Measurements from ENCODE around the gene MS4A7.

The MS4A7 gene

DNA sequence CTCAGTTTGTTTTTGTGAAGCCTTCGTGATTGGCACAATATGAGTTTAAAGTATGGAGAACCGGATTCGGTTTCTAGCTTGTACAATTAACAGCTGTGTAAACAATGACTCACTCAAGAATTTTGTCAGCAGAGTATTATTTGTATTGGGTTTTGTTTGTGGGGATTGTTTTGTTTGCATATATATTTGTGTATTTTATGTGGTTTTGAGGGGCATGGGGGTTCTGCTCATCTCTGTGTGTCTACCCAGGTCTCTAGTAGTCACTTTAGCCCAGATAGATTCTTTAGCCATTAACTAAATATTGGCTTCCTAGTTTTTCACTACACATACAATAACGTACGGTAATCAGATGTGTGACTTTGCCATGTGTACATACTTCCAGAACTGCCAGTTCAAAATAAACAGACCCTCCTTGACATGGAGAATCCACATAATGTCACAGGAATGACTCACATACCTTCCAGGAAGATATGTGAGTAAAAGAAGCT is 7.5 kb upstream of the MS4A7 start:
- DNase-seq (ENCODE audit: low read depth in 3 of 3, low spot score in 1 of 3) = no peak

DNA sequence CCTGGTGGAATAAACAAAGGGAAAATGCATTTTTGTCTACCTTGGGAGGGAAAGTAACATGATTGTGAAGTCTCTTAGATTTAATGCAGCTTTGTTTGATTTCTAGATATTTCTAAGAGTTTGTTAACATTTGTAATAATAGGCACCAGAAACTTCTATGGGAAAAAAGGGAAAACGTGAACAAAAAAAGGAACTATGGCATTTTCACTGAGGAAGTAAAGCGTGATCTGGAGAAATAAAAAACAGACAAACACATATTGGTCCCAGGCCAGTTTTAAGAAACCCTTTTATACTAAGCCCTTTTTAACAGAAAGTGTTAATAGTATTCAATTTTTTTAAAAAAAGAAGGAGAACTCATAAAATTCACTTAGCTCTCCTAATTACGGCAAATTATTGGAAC is 6.9 kb upstream of the MS4A7 start:
- no peak for DNase-seq (ENCODE audit: low read depth in 3 of 3, low spot score in 1 of 3)

- DNase-seq (ENCODE audit: low read depth in 3 of 3, low spot score in 1 of 3) = no peak
Observed at GRCh38 chr11:60371854-60372253, 6.5 kb upstream of the MS4A7 start.

DNA sequence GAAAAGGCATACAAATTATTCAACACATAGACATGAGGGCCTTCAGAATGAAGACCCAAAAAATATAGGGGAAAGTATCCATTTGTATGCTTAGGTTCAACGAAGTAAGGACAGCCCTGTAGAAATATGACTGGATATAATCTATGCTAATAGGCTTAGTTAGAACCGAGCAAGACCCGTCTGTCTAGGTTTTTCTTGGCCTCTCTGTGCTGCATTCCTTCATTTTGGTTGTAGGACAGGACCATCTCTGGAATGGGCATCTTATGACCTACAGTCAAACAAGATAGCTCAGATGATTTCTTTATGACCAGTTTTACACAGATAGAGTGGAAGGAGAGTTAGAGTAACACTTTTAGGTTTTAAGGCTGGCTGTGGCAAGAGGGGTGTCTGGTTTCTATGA is 5.6 kb upstream of the MS4A7 start:
- DNase-seq (ENCODE audit: low read depth in 3 of 3, low spot score in 1 of 3) = no peak

- no peak for DNase-seq (ENCODE audit: low read depth in 3 of 3, low spot score in 1 of 3)
Observed at GRCh38 chr11:60375316-60375715, 3.0 kb upstream of the MS4A7 start.

- no peak for DNase-seq (ENCODE audit: low read depth in 3 of 3, low spot score in 1 of 3)
Observed at GRCh38 chr11:60376601-60377000, 1.7 kb upstream of the MS4A7 start.

- DNase-seq (ENCODE audit: low read depth in 3 of 3, low spot score in 1 of 3) = no peak
Observed at GRCh38 chr11:60377401-60378136, 763 bp upstream of the MS4A7 start.

DNA sequence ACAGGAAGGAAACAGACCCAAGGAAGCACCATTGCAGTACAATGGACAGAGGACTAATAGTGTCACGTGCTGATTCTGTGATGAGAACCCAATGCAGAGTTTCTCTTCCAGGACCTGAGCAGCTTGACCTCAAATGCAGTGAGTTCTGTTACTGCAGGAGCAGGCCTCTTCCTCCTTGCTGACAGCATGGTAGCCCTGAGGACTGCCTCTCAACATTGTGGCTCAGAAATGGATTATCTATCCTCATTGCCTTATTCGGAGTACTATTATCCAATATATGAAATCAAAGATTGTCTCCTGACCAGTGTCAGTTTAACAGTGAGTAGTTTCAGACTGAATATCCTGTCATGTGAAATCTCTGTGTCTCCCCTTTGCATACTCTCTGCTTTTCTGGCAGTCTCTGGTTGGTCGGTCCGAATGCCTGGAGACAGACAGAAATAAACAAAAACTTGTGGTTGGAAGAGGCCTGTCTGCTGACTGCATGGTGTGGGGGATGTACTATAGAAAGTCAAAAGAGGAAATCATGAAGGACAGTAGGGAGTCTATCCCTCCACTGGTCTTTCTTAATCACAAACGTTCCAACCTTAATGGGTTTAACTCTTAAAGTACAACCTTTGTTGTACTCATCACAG is 11.1 kb downstream of the MS4A7 start:
- DNase-seq (ENCODE audit: low read depth in 3 of 3, low spot score in 1 of 3) = no peak

DNA sequence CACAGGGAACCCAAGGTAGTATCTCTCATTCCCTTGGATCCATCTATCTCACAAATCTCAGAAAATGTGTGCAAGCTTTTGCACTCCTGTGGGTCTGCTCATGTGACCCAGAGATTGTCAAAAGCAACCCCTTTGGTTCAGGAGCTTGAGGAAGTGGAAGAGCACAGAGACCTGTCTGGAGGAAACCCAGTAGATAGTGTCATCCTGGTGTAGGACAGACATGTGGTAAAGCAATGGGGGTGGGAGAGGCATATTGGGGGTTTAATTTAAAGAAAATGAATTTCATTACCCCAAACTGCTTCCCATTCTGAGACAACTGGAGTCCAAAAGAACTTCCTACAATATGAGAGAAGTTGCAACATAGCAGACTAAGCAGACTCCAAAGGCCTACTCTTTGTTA is 12.1 kb downstream of the MS4A7 start:
- DNase-seq (ENCODE audit: low read depth in 3 of 3, low spot score in 1 of 3) = no peak

- DNase-seq (ENCODE audit: low read depth in 3 of 3, low spot score in 1 of 3) = no peak
Observed at GRCh38 chr11:60392361-60392760, 14.0 kb downstream of the MS4A7 start.

- DNase-seq (ENCODE audit: low read depth in 3 of 3, low spot score in 1 of 3) = no peak
Observed at GRCh38 chr11:60393016-60393415, 14.7 kb downstream of the MS4A7 start.

- DNase-seq (ENCODE audit: low read depth in 3 of 3, low spot score in 1 of 3) = no peak
Observed at GRCh38 chr11:60394666-60395380, 16.5 kb downstream of the MS4A7 start.

DNA sequence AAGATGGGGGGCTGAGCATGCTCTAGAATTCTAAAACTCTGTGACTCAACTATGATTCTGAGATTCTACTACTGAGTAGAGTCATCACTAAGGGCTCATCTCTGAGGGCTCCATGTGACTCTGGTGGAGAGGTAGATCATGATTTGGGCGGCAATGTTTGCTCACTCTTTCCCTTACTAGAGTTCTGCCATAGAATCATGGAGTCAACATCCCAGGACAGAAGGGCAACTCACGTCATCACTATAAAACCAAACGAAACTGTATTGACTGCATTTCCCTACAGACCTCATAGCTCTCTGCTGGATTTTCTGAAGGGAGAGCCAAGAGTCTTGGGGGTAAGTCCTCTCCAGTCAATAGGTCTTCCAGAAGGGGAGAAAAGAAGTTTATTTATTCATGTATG is 18.1 kb downstream of the MS4A7 start, which contains the start of gene MS4A14:
TSS of gene MS4A14 (plus strand) at position 78 of the 400 bp plus-strand sequence. CDS start at position 198, 120 bp downstream.
- DNase-seq (ENCODE audit: low read depth in 3 of 3, low spot score in 1 of 3) = no peak

DNA sequence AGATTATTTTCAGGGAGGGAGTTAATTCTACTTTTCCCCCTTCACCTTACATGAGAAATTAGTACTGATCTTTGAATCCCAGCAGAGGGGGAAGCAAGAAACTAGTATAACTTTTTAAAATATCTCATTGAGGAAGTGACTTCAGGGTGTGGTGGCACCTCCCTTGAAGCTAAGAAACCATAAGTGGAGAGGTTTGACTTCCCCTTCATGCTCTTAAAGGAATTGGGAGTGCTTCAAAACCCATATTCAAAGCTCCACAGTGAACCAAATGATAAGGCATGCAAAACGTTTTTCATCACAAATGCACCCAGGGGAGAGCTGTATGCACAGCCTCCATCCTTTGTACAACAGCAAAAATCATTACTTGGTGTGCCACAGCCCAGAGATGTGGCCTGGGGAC is 18.5 kb downstream of the MS4A7 start:
- DNase-seq (ENCODE audit: low read depth in 3 of 3, low spot score in 1 of 3) = no peak

DNA sequence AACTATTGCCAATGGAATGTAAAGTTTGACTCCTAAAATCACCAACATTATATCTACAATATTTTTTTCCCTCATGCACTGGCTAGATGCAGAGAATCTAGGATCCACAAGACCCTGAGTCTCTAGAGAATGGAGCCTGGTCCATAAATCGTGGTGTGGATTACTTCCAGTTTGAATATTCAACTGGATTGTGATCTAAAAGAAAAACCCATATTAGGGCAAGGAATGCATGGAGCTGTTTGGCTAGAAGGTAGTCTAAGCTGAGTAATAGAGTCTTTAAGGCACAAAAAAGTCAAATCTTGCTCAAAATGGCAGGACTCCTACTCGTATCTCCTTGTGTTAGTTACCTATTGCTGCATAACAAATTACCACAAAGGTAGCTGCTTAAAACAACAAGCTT is 41.7 kb downstream of the MS4A7 start:
- no peak for DNase-seq (ENCODE audit: low read depth in 3 of 3, low spot score in 1 of 3)

DNA sequence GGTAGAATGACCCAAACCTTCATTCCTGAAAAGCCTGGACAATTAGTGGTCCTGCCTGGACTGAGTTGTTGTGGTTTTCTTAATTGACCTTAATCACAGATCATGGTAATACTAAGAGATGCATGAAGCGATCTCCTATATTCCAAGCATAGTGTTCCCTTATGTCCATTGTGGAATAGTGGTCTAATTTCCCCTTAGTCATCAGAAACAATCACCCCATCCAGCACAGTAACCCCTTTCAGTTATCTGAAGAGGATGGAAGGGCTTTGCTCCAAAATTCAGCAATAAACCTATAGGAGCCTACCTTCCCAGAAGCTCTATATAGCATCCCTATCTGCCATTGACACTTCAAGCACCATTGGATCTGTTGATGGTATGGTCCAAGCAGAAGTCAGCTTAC is 44.3 kb downstream of the MS4A7 start:
- DNase-seq (ENCODE audit: low read depth in 3 of 3, low spot score in 1 of 3) = no peak

DNA sequence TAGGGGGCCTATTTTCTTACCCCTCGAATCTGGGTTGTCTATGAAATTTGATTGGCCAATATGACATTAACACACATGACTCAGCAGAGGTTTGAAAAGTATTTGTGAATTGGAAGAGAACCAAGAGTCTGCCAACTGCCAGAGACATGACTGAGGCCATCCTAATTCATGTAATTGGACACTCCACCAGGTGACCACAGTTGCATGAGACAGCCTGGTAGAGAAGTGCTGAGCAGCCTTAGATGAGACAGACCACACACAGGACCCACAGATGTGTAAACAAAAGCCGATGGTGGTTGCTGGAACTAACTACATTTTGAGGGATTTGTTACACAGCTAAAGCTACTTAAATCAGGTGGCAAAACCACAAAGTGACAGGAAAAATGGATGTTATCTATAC is 50.2 kb downstream of the MS4A7 start:
- no peak for DNase-seq (ENCODE audit: low read depth in 3 of 3, low spot score in 1 of 3)

DNA sequence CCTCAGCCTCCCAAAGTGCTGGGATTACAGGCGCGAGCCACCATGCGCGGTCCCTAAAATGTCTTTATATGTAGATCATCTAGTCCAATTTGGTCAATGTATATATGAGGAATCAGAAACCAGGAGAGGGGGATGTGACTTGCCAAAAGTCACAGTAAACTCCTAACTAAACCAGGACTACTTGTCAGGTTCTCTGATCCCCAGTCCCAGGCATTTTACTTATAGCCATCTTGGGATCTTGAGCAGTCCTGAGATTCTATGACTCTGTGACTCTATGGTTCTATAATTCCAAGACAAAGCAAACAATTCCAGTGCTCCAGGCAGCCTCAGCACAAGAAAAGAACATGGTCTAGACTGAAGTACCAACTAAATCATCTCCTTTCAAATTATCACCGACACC is 50.9 kb downstream of the MS4A7 start, which contains the start of gene MS4A5:
TSS of gene MS4A5 (plus strand) at position 301 of the 400 bp plus-strand sequence. CDS start 103 bp downstream, outside the sequence.
- DNase-seq (ENCODE audit: low read depth in 3 of 3, low spot score in 1 of 3) = no peak

GRCh38 chr11:60431251-60431650 is 52.9 kb downstream of the MS4A7 start:
- DNase-seq (ENCODE audit: low read depth in 3 of 3, low spot score in 1 of 3) = no peak

- no peak for DNase-seq (ENCODE audit: low read depth in 3 of 3, low spot score in 1 of 3)
Observed at GRCh38 chr11:60433401-60433800, 55.1 kb downstream of the MS4A7 start.
